ENCODE results near the gene WRAP73.
A peak's percentile ranks its signal among the peaks of the same experiment; 100 is the strongest.

Gene WRAP73

GRCh38 chr1:3696689-3697088 is 46.8 kb upstream of the WRAP73 start:
- no peak for DNase-seq (ENCODE audit: extremely low spot score)
- ChIA-PET POLR2A (no interaction called here), CTCF (interaction anchor here (1.9 kb wide), 2 partner anchors 9 to 14 kb away, joined by 4 read pairs; no protein-coding TSS in a partner anchor)
- TF ChIP-seq CTCF (IDR thresholded peaks at IDR 0.05; ENCODE audit: control extremely low read depth, extremely low read depth, low read depth, missing control alignments), result no peak

GRCh38 chr1:3695326-3696217 is 45.7 kb upstream of the WRAP73 start:
- POLR2A ChIA-PET, result no interaction called here
- CTCF ChIA-PET, result interaction anchor here (0.6 to 1.9 kb wide), 18 partner anchors 8 to 68 kb away, joined by 3 to 5 read pairs (median 3); no protein-coding TSS in a partner anchor
- peak; percentile 79 for DNase-seq (ENCODE audit: extremely low spot score)

GRCh38 chr1:3693321-3693720 is 43.4 kb upstream of the WRAP73 start:
- CTCF ChIA-PET, result no interaction called here
- POLR2A ChIA-PET, result no interaction called here
- no peak for DNase-seq (ENCODE audit: extremely low spot score)
- no peak for TF ChIP-seq CTCF (IDR thresholded peaks at IDR 0.05; ENCODE audit: control extremely low read depth, extremely low read depth, low read depth, missing control alignments)

More at GRCh38 chr1:3695326-3696217, 45.7 kb upstream of the WRAP73 start:
- TF ChIP-seq CTCF (IDR thresholded peaks at IDR 0.05; ENCODE audit: control extremely low read depth, extremely low read depth, low read depth, missing control alignments), result peak; percentile 84

GRCh38 chr1:3692598-3692997 is 42.7 kb upstream of the WRAP73 start:
- ChIA-PET CTCF (no interaction called here), POLR2A (no interaction called here)
- DNase-seq (ENCODE audit: extremely low spot score), result no peak
- TF ChIP-seq CTCF (IDR thresholded peaks at IDR 0.05; ENCODE audit: control extremely low read depth, extremely low read depth, low read depth, missing control alignments), result no peak

- ChIA-PET POLR2A (no interaction called here), CTCF (interaction anchor here (1.0 to 1.3 kb wide), 2 partner anchors 23 to 33 kb away, joined by 3 to 4 read pairs; no protein-coding TSS in a partner anchor)
- DNase-seq (ENCODE audit: extremely low spot score), result no peak
- no peak for TF ChIP-seq CTCF (IDR thresholded peaks at IDR 0.05; ENCODE audit: control extremely low read depth, extremely low read depth, low read depth, missing control alignments)
Measured at GRCh38 chr1:3691421-3692204, 41.7 kb upstream of the WRAP73 start.

GRCh38 chr1:3690282-3691065 is 40.6 kb upstream of the WRAP73 start:
- POLR2A ChIA-PET, result no interaction called here
- CTCF ChIA-PET, result interaction anchor here (1.0 to 1.3 kb wide), 2 partner anchors 24 to 34 kb away, joined by 3 to 4 read pairs; no protein-coding TSS in a partner anchor
- DNase-seq (ENCODE audit: extremely low spot score), result no peak
- no peak for TF ChIP-seq CTCF (IDR thresholded peaks at IDR 0.05; ENCODE audit: control extremely low read depth, extremely low read depth, low read depth, missing control alignments)

Data from GM10248 (cell line).